LNCaP clone FGC (cell line): ENCODE data around the gene DHX40.

ENCODE experiments used
- DNase-seq: peaks from one replicate; pipeline ENCODE4 v3.0.0-alpha.2; 2011; ENCODE audit warnings: low read depth
- H3K4me3 ChIP-seq: 2 replicates; pipeline ENCODE4 v1.5.1; 2011; ENCODE audit warnings: mild to moderate bottlenecking, low read depth, low read length, control low read depth
- TF ChIP-seq, protein P1 (sequence below): IDR thresholded peaks from 2 replicates; pipeline ENCODE4 v1.5.1; 2012; ENCODE audit warnings: mild to moderate bottlenecking; ENCODE audit not compliant: control insufficient read depth, insufficient read depth; ENCODE audit errors: extremely low read depth

The DHX40 gene

DNA sequence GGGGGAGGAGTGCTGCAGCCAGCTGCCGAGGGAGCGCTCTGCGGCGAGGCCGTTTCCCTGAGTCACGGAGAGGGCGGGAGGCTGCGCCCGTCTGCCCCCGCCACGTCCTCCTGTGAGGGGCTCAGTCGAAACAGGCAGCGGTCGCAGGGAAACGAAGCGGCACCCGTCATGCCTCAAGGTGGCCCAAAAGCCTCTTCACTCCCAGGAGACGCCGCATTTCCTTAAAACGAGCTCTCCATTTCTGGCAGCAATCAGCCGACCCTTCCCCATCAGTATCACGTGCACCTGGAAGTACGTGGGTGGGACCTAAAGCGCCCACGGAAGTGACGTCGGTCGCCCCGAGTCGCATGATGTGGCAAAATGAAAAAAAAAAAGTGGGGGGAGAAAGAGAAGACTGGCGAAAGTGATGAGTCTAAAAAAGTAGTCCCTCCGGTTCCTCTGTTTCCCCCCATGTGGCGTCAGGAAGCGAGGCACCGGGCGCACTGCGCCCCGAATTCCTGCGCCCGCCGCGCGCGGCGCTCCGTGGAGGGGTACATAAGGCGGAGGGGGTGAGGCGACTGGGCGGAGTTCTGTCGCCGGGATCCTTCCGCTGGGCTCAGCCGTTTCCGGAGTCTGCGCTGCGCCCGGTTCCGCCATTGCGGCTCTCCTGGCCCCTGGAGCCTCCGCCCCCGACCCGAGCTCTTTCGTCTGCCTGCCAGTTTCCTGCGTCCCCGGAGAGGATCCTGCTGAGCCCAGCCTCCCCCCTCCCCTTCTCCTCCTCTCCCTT is 54.1 kb downstream of the DHX40 start, which contains the start of gene CLTC:
TSS of gene CLTC (plus strand) at position 598 of the 766 bp plus-strand sequence. CDS start 237 bp downstream, outside the sequence.
- H3K4me3 ChIP-seq = peak within 1 kb of the TSS; percentile 87
- DNase-seq = peak; percentile 96
- TF ChIP-seq, protein P1, sequence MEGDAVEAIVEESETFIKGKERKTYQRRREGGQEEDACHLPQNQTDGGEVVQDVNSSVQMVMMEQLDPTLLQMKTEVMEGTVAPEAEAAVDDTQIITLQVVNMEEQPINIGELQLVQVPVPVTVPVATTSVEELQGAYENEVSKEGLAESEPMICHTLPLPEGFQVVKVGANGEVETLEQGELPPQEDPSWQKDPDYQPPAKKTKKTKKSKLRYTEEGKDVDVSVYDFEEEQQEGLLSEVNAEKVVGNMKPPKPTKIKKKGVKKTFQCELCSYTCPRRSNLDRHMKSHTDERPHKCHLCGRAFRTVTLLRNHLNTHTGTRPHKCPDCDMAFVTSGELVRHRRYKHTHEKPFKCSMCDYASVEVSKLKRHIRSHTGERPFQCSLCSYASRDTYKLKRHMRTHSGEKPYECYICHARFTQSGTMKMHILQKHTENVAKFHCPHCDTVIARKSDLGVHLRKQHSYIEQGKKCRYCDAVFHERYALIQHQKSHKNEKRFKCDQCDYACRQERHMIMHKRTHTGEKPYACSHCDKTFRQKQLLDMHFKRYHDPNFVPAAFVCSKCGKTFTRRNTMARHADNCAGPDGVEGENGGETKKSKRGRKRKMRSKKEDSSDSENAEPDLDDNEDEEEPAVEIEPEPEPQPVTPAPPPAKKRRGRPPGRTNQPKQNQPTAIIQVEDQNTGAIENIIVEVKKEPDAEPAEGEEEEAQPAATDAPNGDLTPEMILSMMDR = no peak

DNA sequence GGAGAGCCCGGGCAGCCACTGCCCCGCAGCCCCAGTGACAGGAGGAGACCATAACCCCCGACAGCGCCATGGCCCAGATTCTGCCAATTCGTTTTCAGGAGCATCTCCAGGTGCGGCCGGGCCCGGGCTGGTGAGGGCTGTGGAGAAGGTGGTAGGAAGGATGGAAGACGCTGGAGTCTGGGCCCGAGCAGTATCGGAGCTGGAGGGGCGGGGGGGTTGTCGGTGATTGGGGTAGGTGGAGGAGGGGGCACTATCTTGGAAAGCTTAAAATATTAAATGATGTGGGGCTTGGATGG is 54.6 kb downstream of the DHX40 start:
- TF ChIP-seq, protein P1 = no peak
- no peak for DNase-seq
- H3K4me3 ChIP-seq = peak overlapping the region; percentile 87

DNA sequence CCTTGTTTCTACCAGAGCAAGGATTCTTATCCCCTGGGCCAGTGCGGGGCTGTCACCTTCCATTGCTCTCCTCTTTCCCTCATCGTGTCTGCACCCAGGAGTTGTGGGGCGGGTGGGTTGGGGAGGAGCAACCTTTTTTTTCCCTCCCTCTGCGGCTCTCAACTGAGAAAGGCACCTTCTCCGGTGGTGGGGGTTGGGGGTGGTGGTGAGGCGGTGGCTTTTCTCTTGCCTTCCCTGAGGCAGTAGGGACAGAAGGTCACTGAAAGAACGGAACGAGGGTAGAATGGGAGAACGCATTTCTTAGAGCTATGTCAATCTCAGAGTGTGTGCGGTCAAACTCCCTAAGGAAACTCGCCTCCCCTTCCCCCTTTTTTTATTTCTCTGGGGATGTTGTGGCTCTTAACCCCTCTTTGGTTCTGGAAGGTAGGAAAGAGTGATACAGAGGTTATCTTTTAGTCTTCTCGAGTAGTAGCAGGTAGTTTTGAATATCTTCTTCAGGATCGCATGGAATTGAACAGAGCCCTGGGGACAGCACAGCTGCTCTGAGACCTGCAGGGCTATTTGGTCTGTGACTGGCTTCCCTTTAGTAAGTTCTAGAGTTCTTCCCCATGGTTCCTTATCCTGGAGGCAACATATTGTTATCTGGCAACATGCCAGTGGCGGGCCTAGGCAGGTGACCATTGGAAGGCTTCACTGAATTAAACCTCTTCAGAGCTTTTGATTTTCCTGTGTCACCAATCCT is 55.3 kb downstream of the DHX40 start:
- TF ChIP-seq, protein P1 = no peak
- no peak for DNase-seq
- peak overlapping the region; percentile 87 for H3K4me3 ChIP-seq

DNA sequence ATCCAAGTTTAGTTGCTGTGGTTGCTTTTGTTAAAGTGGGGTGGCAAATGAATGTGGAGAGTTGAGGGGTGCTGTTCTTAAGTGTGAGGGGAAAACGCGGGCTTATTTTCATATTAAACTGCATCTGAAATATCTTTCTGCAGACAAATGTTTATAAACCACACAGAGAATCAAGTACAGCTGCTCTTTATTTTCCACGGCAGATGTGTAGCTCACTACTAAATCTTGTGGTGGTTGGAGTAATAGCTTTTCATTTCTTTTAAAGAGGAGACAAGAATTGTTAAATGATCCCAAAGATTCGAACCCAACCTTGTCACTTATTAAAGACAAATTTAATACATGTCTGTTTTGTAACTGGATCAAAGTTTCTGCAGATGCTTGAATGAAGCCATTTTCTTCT is 56.4 kb downstream of the DHX40 start:
- no peak for DNase-seq
- H3K4me3 ChIP-seq = peak overlapping the region; percentile 87
- TF ChIP-seq, protein P1 = no peak

DNA sequence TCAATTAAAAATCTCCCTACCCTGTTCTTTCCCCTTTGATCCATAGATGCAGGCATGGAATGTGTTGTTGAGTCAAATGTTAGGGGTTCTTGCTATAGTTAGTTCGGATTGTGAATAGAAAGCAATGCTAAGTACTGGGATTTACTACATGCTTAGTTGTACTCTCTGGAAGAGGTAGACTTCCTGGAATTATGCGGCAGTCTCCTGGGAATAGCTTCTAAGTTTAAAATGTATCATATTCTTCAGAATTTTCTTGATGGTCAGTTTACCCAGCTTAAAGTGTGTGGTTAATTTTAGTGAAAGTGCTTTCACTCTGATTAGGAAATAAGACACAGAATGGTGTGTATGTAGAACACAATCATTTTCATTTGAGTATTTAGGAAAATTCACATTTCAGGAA is 57.7 kb downstream of the DHX40 start:
- DNase-seq = no peak
- H3K4me3 ChIP-seq = no peak overlapping the region
- TF ChIP-seq, protein P1 = no peak

DNA sequence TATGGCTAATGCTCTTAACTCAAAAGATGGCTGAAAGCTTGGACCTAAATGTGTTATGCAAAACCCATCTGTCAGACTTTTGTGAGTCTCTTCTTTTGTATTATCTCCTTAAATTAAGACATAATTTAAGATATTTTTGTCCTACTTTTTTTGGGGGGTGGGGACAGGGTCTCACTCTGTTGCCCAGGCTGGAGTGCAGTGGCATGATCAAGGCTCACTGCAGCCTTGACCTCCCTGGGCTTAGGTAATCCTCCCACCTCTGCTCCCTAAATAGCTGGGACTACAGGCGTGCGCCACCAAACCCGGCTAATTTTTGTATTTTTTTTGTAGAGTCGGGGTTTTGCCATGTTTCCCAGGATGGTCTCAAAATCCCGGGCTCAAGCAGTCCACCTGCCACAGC is 61.3 kb downstream of the DHX40 start:
- peak overlapping the region; percentile 24; the same call in 1 of the 2 replicates for H3K4me3 ChIP-seq
- TF ChIP-seq, protein P1 = no peak
- DNase-seq = no peak

DNA sequence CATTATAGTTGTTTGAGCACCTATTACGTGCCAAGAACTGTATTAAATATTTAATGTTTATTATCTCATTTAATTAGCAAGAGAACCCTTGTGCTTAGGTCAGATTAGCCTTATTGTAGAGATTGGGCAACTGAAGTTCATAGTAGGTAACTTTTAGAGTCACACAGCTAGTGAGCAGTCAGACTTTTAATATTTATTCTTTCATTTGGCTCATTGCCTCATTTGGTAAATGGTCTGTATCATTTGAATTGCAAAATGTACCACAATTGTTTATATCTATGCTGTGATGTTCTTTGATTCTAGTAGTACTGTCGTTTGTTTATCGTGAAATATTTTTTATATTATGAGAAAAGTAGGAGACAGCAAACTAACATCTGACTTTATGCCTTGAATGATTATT is 61.9 kb downstream of the DHX40 start:
- TF ChIP-seq, protein P1 = no peak
- peak overlapping the region; percentile 24; the same call in 1 of the 2 replicates for H3K4me3 ChIP-seq
- no peak for DNase-seq
